ENCODE results near the gene ARL5C. TPM values are rescaled to one million over a fixed set of nuclear protein-coding genes. Genes with fewer than 3 reads are reported as not detected.

The ARL5C gene
- total RNA-seq, 4 donors from 2014 or later, result not detected

GRCh38 chr17:39144416-39144840, 21.5 kb downstream of the ARL5C start:
- peaks cover 3 to 12% of the 10 kb centered on the region in 2 donors for H3K4me1 ChIP-seq
- H3K4me3 ChIP-seq (replicated peaks in 1 of 3), result no peak overlapping the region
- TF ChIP-seq POLR2A (IDR thresholded peaks at IDR 0.05), result no peak
- no peak for TF ChIP-seq CTCF (IDR thresholded peaks at IDR 0.05)
- no peaks in the 10 kb centered on the region for H3K27me3 ChIP-seq
- 18 to 24% methylated on average over 9 of the region's 9 CpGs for WGBS, 2 donors
- no peaks in the 10 kb centered on the region for H3K36me3 ChIP-seq
- H3K9me3 ChIP-seq, result no peaks in the 10 kb centered on the region
- intact Hi-C loops (cut with DNase I), result no loop called here
- DNase-seq, result peak; percentile 89 to 93
- peak overlapping the region in 2 of 3 donors; percentile 11 to 51 for H3K27ac ChIP-seq

- 76 to 82% methylated on average over 3 to 7 of the region's 7 CpGs for WGBS, 2 donors
- Histone ChIP-seq H3K27ac (peak overlapping the region in 2 of 3 donors; percentile 11 to 51), H3K27me3 (no peaks in the 10 kb centered on the region), H3K4me1 (peaks cover 3 to 12% of the 10 kb centered on the region in 2 donors), H3K9me3 (no peaks in the 10 kb centered on the region), H3K36me3 (no peaks in the 10 kb centered on the region), H3K4me3 (replicated peaks in 1 of 3) (no peak overlapping the region)
- no peak for DNase-seq
- no peak for TF ChIP-seq CTCF (IDR thresholded peaks at IDR 0.05)
- TF ChIP-seq POLR2A (IDR thresholded peaks at IDR 0.05), result no peak
- intact Hi-C loops (cut with DNase I), result no loop called here
These were observed 22.3 kb downstream of the ARL5C start for GRCh38 chr17:39143552-39144093.

- H3K27me3 ChIP-seq, result no peaks in the 10 kb centered on the region
- intact Hi-C loops (cut with DNase I), result no loop called here
These were observed 23.9 kb downstream of the ARL5C start for GRCh38 chr17:39141915-39142664.

GRCh38 chr17:39141294-39141693, 24.7 kb downstream of the ARL5C start:
- Histone ChIP-seq H3K4me3 (replicated peaks in 1 of 3) (no peak overlapping the region), H3K9me3 (no peaks in the 10 kb centered on the region), H3K27me3 (no peaks in the 10 kb centered on the region), H3K4me1 (peaks cover 3 to 12% of the 10 kb centered on the region in 2 donors), H3K27ac (no peak overlapping the region), H3K36me3 (no peaks in the 10 kb centered on the region)
- intact Hi-C loops (cut with DNase I), result no loop called here
- DNase-seq, result no peak
- no peak for TF ChIP-seq POLR2A (IDR thresholded peaks at IDR 0.05)
- 96% methylated on average over 5 of the region's 5 CpGs for WGBS, 2 donors

More at GRCh38 chr17:39141915-39142664, 23.9 kb downstream of the ARL5C start:
- DNase-seq, result no peak
- no peak for TF ChIP-seq CTCF (IDR thresholded peaks at IDR 0.05)
- WGBS, 2 donors, result 90 to 91% methylated on average over 11 of the region's 11 CpGs
- Histone ChIP-seq H3K36me3 (no peaks in the 10 kb centered on the region), H3K27ac (no peak overlapping the region), H3K9me3 (no peaks in the 10 kb centered on the region), H3K4me3 (replicated peaks in 1 of 3) (no peak overlapping the region), H3K4me1 (peaks cover 3 to 12% of the 10 kb centered on the region in 2 donors)

GRCh38 chr17:39139561-39139960, 26.4 kb downstream of the ARL5C start:
- DNase-seq, result no peak
- TF ChIP-seq CTCF (IDR thresholded peaks at IDR 0.05) (no peak), POLR2A (IDR thresholded peaks at IDR 0.05) (no peak)
- intact Hi-C loops (cut with DNase I), result no loop called here
- H3K27me3 ChIP-seq, result no peaks in the 10 kb centered on the region
- H3K36me3 ChIP-seq, result no peaks in the 10 kb centered on the region
- H3K4me3 ChIP-seq (replicated peaks in 1 of 3), result no peak overlapping the region
- peaks cover under 1 to 4% of the 10 kb centered on the region in 2 donors for H3K4me1 ChIP-seq
- no peaks in the 10 kb centered on the region for H3K9me3 ChIP-seq
- no peak overlapping the region for H3K27ac ChIP-seq
- WGBS, 2 donors, result 87 to 93% methylated on average over 3 to 9 of the region's 9 CpGs

All from thyroid gland (tissue), 4 donors.